GM12891 (cell line): ENCODE results near the gene SH2D4B.

ENCODE experiments used
- POLR2A ChIP-seq: IDR thresholded peaks from 2 replicates; pipeline ENCODE4 v1.6.1; 2011; ENCODE audit warnings: low read depth, low read length, control low read depth
- POLR2AphosphoS5 ChIP-seq: IDR thresholded peaks from 2 replicates; pipeline ENCODE4 v1.6.1; 2011; ENCODE audit warnings: low read depth, low read length, control low read depth

GRCh38 chr10:80596391-80597257 is 58.9 kb downstream of the SH2D4B start:
- TF ChIP-seq POLR2A (no peak), POLR2AphosphoS5 (no peak)
